AG04449 (cell line): ENCODE results near the gene EPHB2.

ENCODE experiments used
- CTCF ChIA-PET: fragments of 350-600 bp; formaldehyde crosslinking; extraction: SDS; loops from one replicate; lab custom pipeline; 2021; ENCODE audit warnings: antibody characterized with exemption; lab: Yijun Ruan, JAX
- POLR2A ChIA-PET: fragments of 400-600, 350-600 bp; formaldehyde crosslinking; extraction: SDS; loops from one replicate; lab custom pipeline; 2020; ENCODE audit warnings: antibody characterized with exemption, inconsistent platforms; lab: Yijun Ruan, JAX
- DNase-seq: peaks from one replicate; pipeline ENCODE4 v3.0.0-alpha.2; 2010; ENCODE audit warnings: low read depth, low spot score
- H3K4me3 ChIP-seq: 2 replicates; pipeline ENCODE4 v1.5.1; 2011; ENCODE audit warnings: low read depth, mild to moderate bottlenecking, control low read depth, low read length
- TF ChIP-seq, protein P1 (sequence below): IDR thresholded peaks from one replicate; pipeline ENCODE4 v1.5.1; 2011; ENCODE audit warnings: mild to moderate bottlenecking, moderate library complexity, low read length, control low read depth, inconsistent platforms; ENCODE audit not compliant: insufficient read depth; ENCODE audit errors: missing control alignments

Gene EPHB2

DNA sequence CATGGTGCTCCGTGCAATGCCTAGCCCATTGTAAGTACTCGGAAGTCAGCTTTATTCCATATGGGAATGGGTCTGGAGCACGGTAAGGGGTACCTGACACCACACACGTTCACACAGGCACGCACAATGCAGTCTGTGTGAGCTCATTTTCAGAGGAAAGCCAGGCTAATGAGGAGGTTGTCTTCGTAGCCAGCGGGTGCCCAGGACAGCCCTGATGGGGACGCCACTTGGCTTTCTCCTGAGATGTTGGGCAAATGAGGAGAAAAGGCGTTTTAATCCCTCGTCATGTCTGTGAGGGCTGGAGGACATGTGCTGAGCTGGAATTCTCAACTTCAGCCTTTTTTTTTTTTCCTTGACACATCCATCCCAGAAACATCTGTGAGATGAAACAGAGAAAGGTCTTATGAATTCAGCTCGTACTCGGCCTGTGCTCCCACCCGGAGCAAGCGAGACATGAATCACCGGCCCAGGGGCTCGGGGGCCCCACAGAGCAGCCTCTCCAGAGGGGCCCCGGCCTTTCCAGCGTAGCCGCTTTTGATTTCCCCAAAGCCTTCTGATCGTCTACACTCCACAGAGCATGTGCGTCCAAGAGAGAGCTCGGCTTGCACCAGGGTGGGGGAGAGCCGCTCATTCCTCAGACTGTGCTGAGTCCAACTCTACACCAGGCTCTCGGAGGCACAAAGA, 125.1 kb downstream of the EPHB2 start:
- H3K4me3 ChIP-seq, result no peak overlapping the region
- TF ChIP-seq, protein P1, sequence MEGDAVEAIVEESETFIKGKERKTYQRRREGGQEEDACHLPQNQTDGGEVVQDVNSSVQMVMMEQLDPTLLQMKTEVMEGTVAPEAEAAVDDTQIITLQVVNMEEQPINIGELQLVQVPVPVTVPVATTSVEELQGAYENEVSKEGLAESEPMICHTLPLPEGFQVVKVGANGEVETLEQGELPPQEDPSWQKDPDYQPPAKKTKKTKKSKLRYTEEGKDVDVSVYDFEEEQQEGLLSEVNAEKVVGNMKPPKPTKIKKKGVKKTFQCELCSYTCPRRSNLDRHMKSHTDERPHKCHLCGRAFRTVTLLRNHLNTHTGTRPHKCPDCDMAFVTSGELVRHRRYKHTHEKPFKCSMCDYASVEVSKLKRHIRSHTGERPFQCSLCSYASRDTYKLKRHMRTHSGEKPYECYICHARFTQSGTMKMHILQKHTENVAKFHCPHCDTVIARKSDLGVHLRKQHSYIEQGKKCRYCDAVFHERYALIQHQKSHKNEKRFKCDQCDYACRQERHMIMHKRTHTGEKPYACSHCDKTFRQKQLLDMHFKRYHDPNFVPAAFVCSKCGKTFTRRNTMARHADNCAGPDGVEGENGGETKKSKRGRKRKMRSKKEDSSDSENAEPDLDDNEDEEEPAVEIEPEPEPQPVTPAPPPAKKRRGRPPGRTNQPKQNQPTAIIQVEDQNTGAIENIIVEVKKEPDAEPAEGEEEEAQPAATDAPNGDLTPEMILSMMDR, result no peak
- POLR2A ChIA-PET, result interaction anchor here (1.5 kb wide), 1 partner anchor 16 kb away, joined by 4 read pairs; no protein-coding TSS in a partner anchor
- CTCF ChIA-PET, result interaction anchor here (0.7 to 4.9 kb wide), 8 partner anchors 9 to 132 kb away, joined by 3 to 21 read pairs (median 4); no protein-coding TSS in a partner anchor
- DNase-seq, result no peak

DNA sequence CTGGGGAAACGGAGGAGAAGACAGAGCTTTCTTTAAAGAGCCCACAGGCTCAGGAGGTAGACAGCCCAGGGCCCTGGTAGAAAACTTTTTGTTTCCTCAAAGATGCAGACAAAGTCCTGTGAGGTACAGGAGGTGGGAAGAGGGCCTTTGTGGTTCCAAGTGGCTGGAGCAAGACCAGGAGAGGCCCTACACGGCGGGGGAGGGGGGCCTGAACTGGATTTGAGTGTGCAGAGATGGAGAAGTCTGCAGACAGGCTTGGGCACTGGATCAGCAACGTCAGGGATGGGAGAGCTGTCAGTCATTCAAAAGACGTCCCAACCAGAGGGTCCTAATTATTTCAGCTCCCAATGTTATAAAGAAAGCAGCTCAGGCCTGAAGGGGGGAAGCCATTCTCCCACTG, 126.2 kb downstream of the EPHB2 start:
- no peak for DNase-seq
- TF ChIP-seq, protein P1, result no peak
- no peak overlapping the region for H3K4me3 ChIP-seq
- POLR2A ChIA-PET, result no interaction called here
- CTCF ChIA-PET, result interaction anchor here (0.8 to 4.9 kb wide), 7 partner anchors 8 to 133 kb away, joined by 3 to 21 read pairs (median 4); no protein-coding TSS in a partner anchor

DNA sequence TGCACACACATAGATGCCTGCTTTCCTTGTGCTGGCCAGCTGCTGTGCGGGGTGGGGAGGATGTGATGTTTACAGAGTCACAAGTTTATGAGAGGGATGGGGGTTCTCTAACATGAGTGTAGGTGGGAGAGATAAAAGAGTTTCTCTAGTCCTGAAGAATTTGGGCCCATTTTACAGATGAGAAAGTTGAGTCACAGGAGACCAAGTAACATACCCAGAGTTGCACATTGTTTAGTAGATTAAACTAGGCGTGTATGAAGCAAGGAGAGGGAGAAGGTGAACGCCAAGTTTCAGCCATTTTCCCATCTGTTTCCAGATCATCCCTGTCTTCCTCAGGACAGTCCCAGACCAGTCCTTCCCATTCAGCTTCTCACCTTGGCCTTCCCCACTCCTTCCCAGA, 126.7 kb downstream of the EPHB2 start:
- no peak for DNase-seq
- H3K4me3 ChIP-seq, result no peak overlapping the region
- TF ChIP-seq, protein P1, result no peak
- CTCF ChIA-PET, result interaction anchor here (1.2 to 4.9 kb wide), 4 partner anchors 7 to 133 kb away, joined by 3 to 21 read pairs (median 4); no protein-coding TSS in a partner anchor
- POLR2A ChIA-PET, result no interaction called here

DNA sequence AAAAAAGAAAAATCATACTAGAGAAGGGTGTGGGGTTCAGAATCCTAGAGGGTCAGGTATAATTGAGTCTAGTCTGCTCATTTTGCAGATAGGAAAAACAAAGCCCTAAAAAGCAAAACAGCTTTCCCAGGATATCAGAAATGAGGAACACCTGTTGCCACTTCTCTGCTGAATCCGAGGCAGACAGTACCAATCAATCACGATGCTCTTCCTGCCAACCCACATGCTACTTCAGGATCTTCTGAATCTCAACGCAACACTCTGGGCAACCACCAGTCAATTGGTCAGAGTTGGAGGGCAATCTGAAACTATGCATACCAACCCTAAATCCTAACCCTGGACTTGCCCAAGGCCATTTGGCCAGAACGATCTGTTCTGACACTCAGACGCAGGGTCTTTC, 128.3 kb downstream of the EPHB2 start:
- TF ChIP-seq, protein P1, result no peak
- no peak overlapping the region for H3K4me3 ChIP-seq
- ChIA-PET POLR2A (no interaction called here), CTCF (interaction anchor here (1.2 to 4.9 kb wide), 3 partner anchors 9 to 135 kb away, joined by 4 to 21 read pairs (median 7); no protein-coding TSS in a partner anchor)
- no peak for DNase-seq

DNA sequence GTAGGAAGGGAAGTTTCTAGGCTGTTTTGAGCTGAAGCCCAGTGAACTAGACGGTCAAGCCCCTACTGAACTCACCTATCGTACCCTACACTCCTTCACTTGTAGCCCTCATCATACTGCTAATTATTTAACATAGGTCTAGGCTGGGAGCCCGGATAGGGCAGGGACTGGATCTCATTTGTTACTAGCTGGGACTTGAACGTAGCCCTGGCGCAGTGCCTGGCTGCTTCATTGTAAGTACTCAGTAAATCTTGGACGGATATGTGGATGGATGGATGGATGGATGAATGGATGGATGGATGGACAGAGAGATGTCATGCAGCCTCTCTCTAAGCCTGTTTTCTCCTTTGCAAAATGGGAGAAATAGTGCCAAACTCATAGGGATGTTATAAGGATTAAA, 129.2 kb downstream of the EPHB2 start:
- ChIA-PET CTCF (interaction anchor here (1.0 to 1.5 kb wide), 4 partner anchors 9 to 136 kb away, joined by 3 to 11 read pairs (median 4); no protein-coding TSS in a partner anchor), POLR2A (no interaction called here)
- no peak overlapping the region for H3K4me3 ChIP-seq
- TF ChIP-seq, protein P1, result no peak
- no peak for DNase-seq

DNA sequence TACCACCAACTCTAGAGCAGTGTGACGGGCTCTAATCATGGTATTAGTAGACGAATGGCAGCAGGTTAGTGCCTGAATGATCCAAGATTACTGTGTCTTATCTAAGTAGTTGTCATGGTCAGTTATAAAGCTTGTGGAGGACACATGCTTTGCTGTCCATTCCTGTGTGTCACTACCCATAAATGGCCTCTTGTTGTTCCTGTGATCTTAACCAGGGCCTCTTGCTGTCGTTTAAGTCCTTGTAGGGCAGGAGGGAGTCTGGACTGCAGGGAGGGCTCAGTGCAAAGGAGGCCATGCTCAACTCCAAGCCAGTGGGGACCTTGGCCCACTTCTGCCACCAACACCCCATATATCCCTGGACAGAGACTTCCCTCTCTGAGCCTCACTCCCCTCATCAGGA, 130.5 kb downstream of the EPHB2 start:
- TF ChIP-seq, protein P1, result no peak
- H3K4me3 ChIP-seq, result no peak overlapping the region
- ChIA-PET CTCF (interaction anchor here (0.7 to 1.5 kb wide), 3 partner anchors 11 to 21 kb away, joined by 3 to 11 read pairs (median 5); no protein-coding TSS in a partner anchor), POLR2A (no interaction called here)
- DNase-seq, result no peak
